ENCODE data around the gene RBPMS2. TPM values are rescaled to one million over a fixed set of nuclear protein-coding genes. Genes with fewer than 3 reads are reported as not detected.
"Not testable (repeated sequence)": the region's sequence is repeated elsewhere in the genome, so short reads cannot be mapped to it uniquely, and the experiment has no call there.

The RBPMS2 gene
- total RNA-seq, 4 donors from 2014 or later: 4.4 to 27.7 (median 11.5) TPM

GRCh38 chr15:64746356-64746755 lies 29.0 kb downstream of the RBPMS2 start:
- 50 to 77% methylated on average over 1 to 5 of the region's 5 CpGs for WGBS, 2 donors (ENCODE audit: low coverage in 1 of 2)
- DNase-seq: no peak
- Histone ChIP-seq H3K36me3 (no peaks in the 10 kb centered on the region), H3K9me3 (no peaks in the 10 kb centered on the region), H3K27me3 (no peaks in the 10 kb centered on the region), H3K4me1 (peaks cover 3 to 36% (median 18%) of the 10 kb centered on the region in 4 donors), H3K4me3 (no peak overlapping the region), H3K27ac (peak overlapping the region in 3 of 4 donors; percentile 6 to 85 (median 81))
- in situ Hi-C loops (cut with MboI; ENCODE audit: low pct_ligation_motif_present in 1 of 4, low pct_unique_long_range_greater_than_20kb in 1 of 4, low sequenced_read_pairs in 3 of 4) (loop anchor here in 2 of 4 donors (10.0 to 25.0 kb wide), 2 partner anchors 58 to 166 kb away; partner anchors contain the start of gene ANKDD1A (in 1 of the 2)), intact Hi-C loops (cut with DNase I; ENCODE audit: low total_unique reads) (no loop called here)
- TF ChIP-seq EP300 (IDR thresholded peaks at IDR 0.05; ENCODE audit: low read depth) (no peak), CTCF (IDR thresholded peaks at IDR 0.05) (no peak), POLR2A (IDR thresholded peaks at IDR 0.05) (no peak), POLR2AphosphoS5 (IDR thresholded peaks at IDR 0.05) (no peak)

- 89 to 90% methylated on average over 3 to 11 of the region's 11 CpGs for WGBS, 2 donors (ENCODE audit: low coverage in 1 of 2)
- Histone ChIP-seq H3K36me3 (no peaks in the 10 kb centered on the region), H3K4me3 (no peak overlapping the region), H3K27ac (peak overlapping the region; percentile 81 to 93 (median 86)), H3K4me1 (peaks cover 10 to 45% (median 27%) of the 10 kb centered on the region in 4 donors), H3K27me3 (no peaks in the 10 kb centered on the region), H3K9me3 (no peaks in the 10 kb centered on the region)
- in situ Hi-C loops (cut with MboI; ENCODE audit: low pct_ligation_motif_present in 1 of 4, low pct_unique_long_range_greater_than_20kb in 1 of 4, low sequenced_read_pairs in 3 of 4): loop anchor here in 2 of 4 donors (10.0 to 25.0 kb wide), 2 partner anchors 61 to 169 kb away; partner anchors contain the start of gene ANKDD1A (in 1 of the 2)
- no peak for DNase-seq
- no peak for TF ChIP-seq POLR2AphosphoS5 (IDR thresholded peaks at IDR 0.05)
- no peak for TF ChIP-seq CTCF (IDR thresholded peaks at IDR 0.05)
- intact Hi-C loops (cut with DNase I; ENCODE audit: low total_unique reads): no loop called here
Measured at GRCh38 chr15:64743691-64744090, 31.7 kb downstream of the RBPMS2 start.

DNA sequence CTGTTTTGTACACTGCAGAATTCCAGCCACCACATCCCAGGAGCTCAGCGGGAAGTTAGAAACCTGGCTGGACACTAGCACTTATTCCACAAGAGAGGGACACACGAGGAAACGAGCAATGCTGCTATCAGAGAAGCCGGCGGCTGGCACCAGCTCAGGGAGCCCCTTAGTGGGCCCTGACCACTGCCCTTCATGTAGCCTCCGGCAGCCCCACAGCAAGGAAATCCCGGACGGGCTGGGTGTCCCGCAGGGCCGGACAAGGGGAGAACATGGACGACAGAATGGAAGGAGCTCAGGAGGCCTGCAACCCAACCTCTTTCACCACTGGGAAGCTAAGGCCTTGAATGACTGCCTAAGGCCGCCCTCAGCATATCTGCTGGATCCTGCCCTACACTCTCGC lies 32.5 kb downstream of the RBPMS2 start:
- Histone ChIP-seq H3K27me3 (no peaks in the 10 kb centered on the region), H3K9me3 (no peaks in the 10 kb centered on the region), H3K27ac (peak overlapping the region; percentile 81 to 93 (median 86)), H3K4me1 (peaks cover 10 to 44% (median 28%) of the 10 kb centered on the region in 4 donors), H3K36me3 (no peaks in the 10 kb centered on the region), H3K4me3 (no peak overlapping the region)
- no peak for DNase-seq
- no peak for TF ChIP-seq EP300 (IDR thresholded peaks at IDR 0.05; ENCODE audit: low read depth)
- no peak for TF ChIP-seq CTCF (IDR thresholded peaks at IDR 0.05)
- TF ChIP-seq POLR2A (IDR thresholded peaks at IDR 0.05): no peak
- TF ChIP-seq POLR2AphosphoS5 (IDR thresholded peaks at IDR 0.05): no peak
- WGBS, 2 donors (ENCODE audit: low coverage in 1 of 2): 79 to 94% methylated on average over 5 to 13 of the region's 13 CpGs
- intact Hi-C loops (cut with DNase I; ENCODE audit: low total_unique reads): no loop called here
- in situ Hi-C loops (cut with MboI; ENCODE audit: low pct_ligation_motif_present in 1 of 4, low pct_unique_long_range_greater_than_20kb in 1 of 4, low sequenced_read_pairs in 3 of 4): loop anchor here in 2 of 4 donors (10.0 to 25.0 kb wide), 2 partner anchors 62 to 169 kb away; partner anchors contain the start of gene ANKDD1A (in 1 of the 2)

DNA sequence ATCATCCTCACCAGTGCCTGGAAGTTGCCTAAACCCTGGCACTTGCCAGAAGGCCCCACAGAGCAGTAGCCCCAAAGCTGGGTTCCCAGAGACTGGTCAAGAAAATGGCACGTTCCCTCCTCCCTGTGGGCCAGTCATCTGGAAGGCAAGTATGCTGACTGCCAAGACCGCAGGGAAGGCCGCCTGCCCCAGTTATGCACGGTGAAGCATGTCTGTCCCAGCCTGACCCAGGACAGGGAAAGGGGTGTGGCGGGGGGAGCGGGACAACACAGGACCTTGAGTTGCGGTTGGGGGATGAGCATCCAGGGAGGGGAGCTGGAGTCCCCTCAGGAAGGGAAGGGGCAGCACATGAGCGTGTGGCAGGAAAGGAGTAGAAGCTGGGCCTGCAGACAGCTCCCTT lies 33.0 kb downstream of the RBPMS2 start:
- no peaks in the 10 kb centered on the region for H3K36me3 ChIP-seq
- no peak for DNase-seq
- WGBS, 2 donors (ENCODE audit: low coverage in 1 of 2): 51% methylated on average over 8 of the region's 8 CpGs; no CpG with 5 or more reads in 1 of the 2 donors
- peaks cover 10 to 43% (median 27%) of the 10 kb centered on the region in 4 donors for H3K4me1 ChIP-seq
- in situ Hi-C loops (cut with MboI; ENCODE audit: low pct_ligation_motif_present in 1 of 4, low pct_unique_long_range_greater_than_20kb in 1 of 4, low sequenced_read_pairs in 3 of 4) (loop anchor here in 2 of 4 donors (10.0 to 25.0 kb wide), 2 partner anchors 62 to 170 kb away; partner anchors contain the start of gene ANKDD1A (in 1 of the 2)), intact Hi-C loops (cut with DNase I; ENCODE audit: low total_unique reads) (no loop called here)
- no peaks in the 10 kb centered on the region for H3K27me3 ChIP-seq
- no peak overlapping the region for H3K4me3 ChIP-seq
- no peaks in the 10 kb centered on the region for H3K9me3 ChIP-seq
- H3K27ac ChIP-seq: peak overlapping the region; percentile 81 to 93 (median 86)
- no peak for TF ChIP-seq CTCF (IDR thresholded peaks at IDR 0.05)
- TF ChIP-seq EP300 (IDR thresholded peaks at IDR 0.05; ENCODE audit: low read depth): peak; percentile 3
- no peak for TF ChIP-seq POLR2A (IDR thresholded peaks at IDR 0.05)

DNA sequence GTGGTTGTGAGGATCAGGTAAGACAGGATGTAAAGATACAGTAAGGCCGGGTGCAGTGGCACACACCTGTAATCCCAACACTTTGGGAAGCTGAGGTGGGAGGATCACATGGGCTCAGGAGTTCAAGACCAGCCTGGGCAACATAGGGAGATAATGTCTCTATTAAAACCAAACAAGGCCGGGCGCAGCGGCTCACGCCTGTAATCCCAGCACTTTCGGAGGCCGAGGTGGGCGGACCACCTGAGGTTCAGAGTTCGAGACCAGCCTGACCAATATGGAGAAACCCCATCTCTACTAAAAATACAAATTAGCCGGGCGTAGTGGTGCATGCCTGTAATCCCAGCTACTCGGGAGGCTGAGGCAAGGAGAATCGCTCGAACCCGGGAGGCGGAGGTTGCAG lies 33.7 kb downstream of the RBPMS2 start:
- H3K27me3 ChIP-seq, DNase-seq, H3K4me3 ChIP-seq, H3K9me3 ChIP-seq, H3K36me3 ChIP-seq: not testable (repeated sequence)
- in situ Hi-C loops (cut with MboI; ENCODE audit: low pct_ligation_motif_present in 1 of 4, low pct_unique_long_range_greater_than_20kb in 1 of 4, low sequenced_read_pairs in 3 of 4) (loop anchor here in 2 of 4 donors (10.0 to 25.0 kb wide), 2 partner anchors 63 to 171 kb away; partner anchors contain the start of gene ANKDD1A (in 1 of the 2)), intact Hi-C loops (cut with DNase I; ENCODE audit: low total_unique reads) (loop anchor here (2.0 kb wide), 2 partner anchors 33 to 67 kb away; partner anchors contain the start of gene RBPMS2)
- peak overlapping the region; percentile 81 to 93 (median 86) for H3K27ac ChIP-seq
- peaks cover 10 to 43% (median 25%) of the 10 kb centered on the region in 4 donors for H3K4me1 ChIP-seq
- WGBS, 2 donors (ENCODE audit: low coverage in 1 of 2): 90 to 92% methylated on average over 4 to 16 of the region's 16 CpGs
